A549 (cell line): ENCODE measurements around the gene TNP1. TPM values are rescaled to one million over a fixed set of nuclear protein-coding genes. Genes with fewer than 3 reads are reported as not detected.

Experiments used
- ATAC-seq, 2 experiments: fragments of 200-7000 bp in 1 of 2; fragments of >200 bp in 1 of 2; cut with Nextera tagmentation in 1 of 2; cut with Tn5 transposase in 1 of 2; 3 replicates each; pipeline versions ENCODE4 v1.8.0 to v1.9.1; 2018 to 2020; ENCODE audit warnings: mild to moderate bottlenecking in 1 of 2, moderate library complexity in 1 of 2
- CTCF ChIA-PET: fragments of 300-600 bp; sonication (Branson Sonifier 250); formaldehyde crosslinking; extraction: SDS; loops from one replicate; lab custom pipeline; 2021; ENCODE audit warnings: antibody characterized with exemption, inconsistent platforms; lab: Yijun Ruan, JAX
- POLR2A ChIA-PET: fragments of 350-600 bp; formaldehyde crosslinking; extraction: SDS; loops from one replicate; lab custom pipeline; 2021; ENCODE audit warnings: antibody characterized with exemption, inconsistent platforms; lab: Yijun Ruan, JAX
- DNase-seq, 2 experiments: peaks; one replicate each; pipeline versions ENCODE4 v3.0.0 to v3.0.0-alpha.2; 2011 to 2016; ENCODE audit warnings: low read depth in 1 of 2, low spot score in 1 of 2
- FAIRE-seq: peaks from 2 replicates; lab custom pipeline; 2011; peaks lifted over from hg19 to GRCh38; lab: Jason Lieb, UNC
- H3K27ac ChIP-seq, 2 experiments: fragments of >200 bp; sonication (Bioruptor Twin); formaldehyde crosslinking; 3 replicates each; pipeline ENCODE4 v1.5.1; 2016 to 2017
- H3K4me1 ChIP-seq: fragments of >200 bp; sonication (Bioruptor Twin); formaldehyde crosslinking; 3 replicates; pipeline ENCODE4 v1.6.1; 2016
- H3K4me2 ChIP-seq: fragments of >200 bp; sonication (Bioruptor Twin); formaldehyde crosslinking; 3 replicates; pipeline ENCODE4 v1.6.1; 2016
- H3K4me3 ChIP-seq: fragments of >200 bp; sonication (Bioruptor Twin); formaldehyde crosslinking; 3 replicates; pipeline ENCODE4 v1.5.1; 2016
- H3K9me3 ChIP-seq: fragments of >200 bp; sonication (Bioruptor Twin); formaldehyde crosslinking; 3 replicates; pipeline ENCODE4 v1.6.1; 2016
- BHLHE40 ChIP-seq: IDR thresholded peaks from 2 replicates; pipeline ENCODE4 v1.6.1; 2012; ENCODE audit warnings: low read depth, low read length, inconsistent platforms
- CBX2 ChIP-seq: fragments of 200-600 bp; sonication (generic); IDR thresholded peaks from 2 replicates; pipeline ENCODE4 v1.6.1; 2016; ENCODE audit warnings: low read depth, mild to moderate bottlenecking, borderline replicate concordance
- CHD2 ChIP-seq: fragments of 150-350 bp; IDR thresholded peaks from 2 replicates; pipeline ENCODE4 v1.6.1; 2014; ENCODE audit warnings: low read length; ENCODE audit not compliant: partially characterized antibody
- FOSB ChIP-seq: fragments of 250-450 bp; sonication (Bioruptor Pico); IDR thresholded peaks from 2 replicates; pipeline ENCODE4 v1.5.0; 2020; ENCODE audit warnings: mild to moderate bottlenecking, moderate library complexity
- FOSL2 ChIP-seq, 2 experiments: fragments of 450-650 bp in 1 of 2; fragments of >200 bp in 1 of 2; sonication (Bioruptor Twin) in 1 of 2; formaldehyde crosslinking; IDR thresholded peaks; 2 replicates each; pipeline versions ENCODE4 v1.5.0 to v1.6.1; 2016 to 2020; ENCODE audit warnings: mild to moderate bottlenecking in 1 of 2, moderate library complexity in 1 of 2
- FOXS1 ChIP-seq: fragments of 250-450 bp; sonication (Bioruptor Pico); IDR thresholded peaks from 2 replicates; pipeline ENCODE4 v1.5.0; 2020; ENCODE audit warnings: mild to moderate bottlenecking, moderate library complexity
- GATA3 ChIP-seq: IDR thresholded peaks from 2 replicates; pipeline ENCODE4 v1.6.1; 2012; ENCODE audit warnings: borderline replicate concordance
- HEYL ChIP-seq: fragments of 250-450 bp; sonication (Bioruptor Pico); IDR thresholded peaks from 2 replicates; pipeline ENCODE4 v1.8.0; 2021; ENCODE audit warnings: mild to moderate bottlenecking, moderate library complexity
- HOXA7 ChIP-seq: fragments of 250-450 bp; sonication (Bioruptor Pico); IDR thresholded peaks from 2 replicates; pipeline ENCODE4 v1.5.0; 2020; ENCODE audit warnings: mild to moderate bottlenecking, moderate library complexity
- HOXB13 ChIP-seq: fragments of 250-450 bp; sonication (Bioruptor Pico); IDR thresholded peaks from 2 replicates; pipeline ENCODE4 v1.5.0; 2020; ENCODE audit warnings: low read depth, mild to moderate bottlenecking, moderate library complexity
- MAZ ChIP-seq: fragments of 150-350 bp; IDR thresholded peaks from 2 replicates; pipeline ENCODE4 v1.6.1; 2014; ENCODE audit warnings: antibody characterized with exemption, low read depth, low read length, borderline replicate concordance
- MYC ChIP-seq: IDR thresholded peaks from 2 replicates; pipeline ENCODE4 v1.6.1; 2012; ENCODE audit warnings: mild to moderate bottlenecking, inconsistent platforms, low read length, improper control_type of control experiment, borderline replicate concordance
- NPAS2 ChIP-seq: fragments of 250-450 bp; sonication (Bioruptor Pico); IDR thresholded peaks from 2 replicates; pipeline ENCODE4 v1.8.0; 2022; ENCODE audit warnings: mild to moderate bottlenecking, moderate library complexity, borderline replicate concordance
- RARB ChIP-seq: fragments of 250-450 bp; sonication (Bioruptor Pico); IDR thresholded peaks from 2 replicates; pipeline ENCODE4 v1.8.0; 2021; ENCODE audit warnings: mild to moderate bottlenecking, moderate library complexity
- RFX5 ChIP-seq: fragments of 450-650 bp; IDR thresholded peaks from 2 replicates; pipeline ENCODE4 v1.7.1; 2014; ENCODE audit warnings: antibody characterized with exemption, mild to moderate bottlenecking, moderate library complexity
- RNF2 ChIP-seq: fragments of 200-600 bp; sonication (generic); IDR thresholded peaks from 2 replicates; pipeline ENCODE4 v1.6.1; 2016; ENCODE audit warnings: low read depth, mild to moderate bottlenecking, antibody characterized with exemption, moderate library complexity, borderline replicate concordance
- WGBS: methylation state at CpG from one replicate; pipeline ENCODE4 v1.1.6; 2017; ENCODE audit errors: missing lambda C conversion rate; 5-methylcytosine and 5-hydroxymethylcytosine counted together
- polyA plus RNA-seq, 4 experiments: library from polyadenylated mRNA; depleted of rRNA in 3 of 4; stranded (reverse); fragments of >200 nt; fragmentation: RNase III in 1 of 4; extraction: RNeasy Plus Mini Kit Qiagen cat#74134 plus additional on column Dnase treatment in 1 of 4; gene quantifications; 2 replicates in 3 of 4; 3 replicates in 1 of 4; pipeline ENCODE4 v1.2.3, GENCODE V29; 2011 to 2017
- TF ChIP-seq, protein P1 (sequence below): fragments of >200 bp; sonication (Bioruptor Twin); formaldehyde crosslinking; IDR thresholded peaks from 3 replicates; pipeline ENCODE4 v1.6.1; 2016
- TF ChIP-seq, protein P2 (sequence below): fragments of 250-450 bp; sonication (Bioruptor Pico); IDR thresholded peaks from 2 replicates; pipeline ENCODE4 v1.5.0; 2020; ENCODE audit warnings: low read depth, mild to moderate bottlenecking, moderate library complexity
- TF ChIP-seq, protein P3 (sequence below): fragments of 150-350 bp; IDR thresholded peaks from 2 replicates; pipeline ENCODE4 v1.6.1; 2014; ENCODE audit warnings: low read depth, mild to moderate bottlenecking, low read length

The TNP1 gene
- polyA plus RNA-seq, 2 of the 4 experiments (the other 2 are of a cell fraction): not detected

DNA sequence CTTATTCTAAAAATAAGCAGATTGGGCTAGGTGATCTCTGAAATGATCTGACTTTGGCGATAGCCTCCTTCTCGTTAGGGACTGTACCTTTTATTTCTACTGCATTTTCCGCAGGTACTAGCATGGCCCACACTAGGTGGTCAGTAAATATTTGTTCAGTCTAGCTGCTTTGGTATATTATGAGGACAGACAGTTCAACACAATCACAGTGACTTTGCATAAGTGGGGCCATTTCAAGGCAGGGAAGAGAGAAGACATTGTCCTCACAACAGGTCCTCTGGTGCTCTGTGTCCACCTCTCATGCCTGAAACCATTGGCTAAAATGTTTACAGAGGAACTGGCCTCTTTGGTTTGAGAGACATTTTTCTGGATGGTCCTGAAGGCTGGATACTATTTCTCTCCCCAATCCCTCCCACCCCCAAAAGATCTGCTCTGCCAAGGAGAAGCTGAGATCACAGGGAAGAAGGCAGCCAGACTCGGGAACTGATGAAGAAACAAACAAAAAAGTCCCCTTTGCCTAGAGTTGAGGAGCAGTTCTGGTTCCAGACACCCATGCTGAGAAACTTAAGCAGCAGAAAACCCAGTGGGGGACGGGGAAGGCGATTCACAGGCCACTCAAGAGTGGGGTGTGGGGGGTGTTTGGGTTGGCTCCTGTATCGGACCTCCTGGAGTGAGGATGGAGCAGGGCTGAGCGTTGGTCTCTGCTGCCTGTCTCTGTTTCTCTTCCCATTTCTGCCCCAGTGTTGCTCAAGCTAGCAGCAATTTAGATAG is 2.9 kb upstream of the TNP1 start (continued):
- no peak for TF ChIP-seq GATA3

DNA sequence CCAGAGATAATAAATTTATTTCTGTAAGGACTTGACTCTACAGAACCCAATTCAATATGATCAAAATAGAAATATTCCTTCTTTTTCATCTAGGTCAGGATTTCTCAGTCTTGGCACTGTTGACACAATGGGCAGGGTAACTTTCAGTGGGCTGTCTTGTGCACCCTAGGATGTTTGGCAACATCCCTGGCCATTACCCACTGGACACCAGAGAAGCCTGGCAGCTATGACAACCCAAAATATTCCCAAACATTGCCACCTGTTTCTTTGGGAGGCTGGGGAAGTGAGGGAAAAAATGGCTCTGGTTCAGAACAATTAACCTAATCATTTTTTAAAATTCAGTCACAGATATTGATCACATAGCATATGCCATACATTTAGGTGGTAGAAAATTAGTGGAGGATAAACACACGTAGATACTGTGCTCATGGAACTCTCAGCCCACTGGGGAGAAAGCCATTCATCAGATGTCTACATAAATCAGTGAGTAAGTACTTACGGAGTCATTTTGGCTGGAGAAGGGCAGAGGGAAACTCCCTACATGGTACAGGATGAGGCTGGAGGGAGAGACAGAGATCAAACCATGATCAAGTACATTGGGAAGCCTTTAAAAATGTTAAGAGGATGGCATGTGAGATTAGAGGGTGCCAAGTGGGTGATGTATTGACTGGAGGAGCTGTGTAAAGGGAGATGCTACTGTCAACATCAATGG is 718 bp upstream of the TNP1 start:
- FAIRE-seq: no peak
- CTCF ChIA-PET: interaction anchor here (1.1 kb wide), 1 partner anchor 13 kb away, joined by 4 read pairs; no protein-coding TSS in a partner anchor
- H3K4me2 ChIP-seq: no peak overlapping the region
- 46% methylated on average over 2 of the region's 2 CpGs for WGBS
- POLR2A ChIA-PET: no interaction called here
- no peak for DNase-seq
- H3K9me3 ChIP-seq: no peaks in the 10 kb centered on the region
- TF ChIP-seq RARB (CRISPR knock-in tag): no peak
- TF ChIP-seq RFX5: no peak
- TF ChIP-seq CHD2: no peak
- TF ChIP-seq NPAS2 (CRISPR knock-in tag): no peak
- no peak for TF ChIP-seq BHLHE40
- TF ChIP-seq, protein P1, sequence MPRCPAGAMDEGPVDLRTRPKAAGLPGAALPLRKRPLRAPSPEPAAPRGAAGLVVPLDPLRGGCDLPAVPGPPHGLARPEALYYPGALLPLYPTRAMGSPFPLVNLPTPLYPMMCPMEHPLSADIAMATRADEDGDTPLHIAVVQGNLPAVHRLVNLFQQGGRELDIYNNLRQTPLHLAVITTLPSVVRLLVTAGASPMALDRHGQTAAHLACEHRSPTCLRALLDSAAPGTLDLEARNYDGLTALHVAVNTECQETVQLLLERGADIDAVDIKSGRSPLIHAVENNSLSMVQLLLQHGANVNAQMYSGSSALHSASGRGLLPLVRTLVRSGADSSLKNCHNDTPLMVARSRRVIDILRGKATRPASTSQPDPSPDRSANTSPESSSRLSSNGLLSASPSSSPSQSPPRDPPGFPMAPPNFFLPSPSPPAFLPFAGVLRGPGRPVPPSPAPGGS: no peak
- TF ChIP-seq HOXA7 (CRISPR knock-in tag): no peak
- TF ChIP-seq HEYL (CRISPR knock-in tag): no peak
- TF ChIP-seq CBX2: no peak
- TF ChIP-seq FOSL2 (IDR thresholded peaks at IDR 0.05): no peak
- TF ChIP-seq FOSL2 (CRISPR knock-in tag; IDR thresholded peaks at IDR 0.05): no peak
- TF ChIP-seq MYC: no peak
- TF ChIP-seq MAZ: no peak
- TF ChIP-seq FOSB (CRISPR knock-in tag): no peak
- TF ChIP-seq HOXB13: no peak
- no peak for TF ChIP-seq RNF2
- TF ChIP-seq, protein P2, sequence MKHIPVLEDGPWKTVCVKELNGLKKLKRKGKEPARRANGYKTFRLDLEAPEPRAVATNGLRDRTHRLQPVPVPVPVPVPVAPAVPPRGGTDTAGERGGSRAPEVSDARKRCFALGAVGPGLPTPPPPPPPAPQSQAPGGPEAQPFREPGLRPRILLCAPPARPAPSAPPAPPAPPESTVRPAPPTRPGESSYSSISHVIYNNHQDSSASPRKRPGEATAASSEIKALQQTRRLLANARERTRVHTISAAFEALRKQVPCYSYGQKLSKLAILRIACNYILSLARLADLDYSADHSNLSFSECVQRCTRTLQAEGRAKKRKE: no peak
- TF ChIP-seq FOXS1 (CRISPR knock-in tag): no peak
- H3K27ac ChIP-seq: no peak overlapping the region
- ATAC-seq: no peak
- no peak overlapping the region for H3K4me3 ChIP-seq
- no peaks in the 10 kb centered on the region for H3K4me1 ChIP-seq

DNA sequence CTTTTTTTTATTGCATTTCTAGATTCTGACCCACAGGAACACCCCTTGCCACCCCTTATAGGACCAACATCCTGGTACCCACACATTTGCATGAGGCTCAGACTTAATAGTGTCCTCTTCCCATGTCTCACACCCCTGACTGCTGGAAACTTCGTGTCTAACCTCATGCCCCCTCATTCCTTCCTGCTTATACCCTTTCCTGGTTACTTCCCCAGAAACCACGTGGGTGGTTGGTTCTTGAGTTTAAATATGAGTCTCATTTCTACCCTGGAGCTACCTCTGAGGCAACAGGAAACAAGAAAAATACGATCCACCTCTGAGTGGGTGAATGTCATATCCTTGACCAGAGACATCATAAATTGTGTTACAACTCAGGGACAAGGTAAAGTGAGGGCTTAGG is 1.6 kb downstream of the TNP1 start:
- Histone ChIP-seq H3K4me1 (no peaks in the 10 kb centered on the region), H3K9me3 (no peaks in the 10 kb centered on the region), H3K4me2 (no peak overlapping the region), H3K27ac (no peak overlapping the region), H3K4me3 (no peak overlapping the region)
- no peak for DNase-seq
- CTCF ChIA-PET: interaction anchor here (0.6 kb wide), 1 partner anchor 697 kb away, joined by 3 read pairs; no protein-coding TSS in a partner anchor
- POLR2A ChIA-PET: no interaction called here
- TF ChIP-seq, protein P3, sequence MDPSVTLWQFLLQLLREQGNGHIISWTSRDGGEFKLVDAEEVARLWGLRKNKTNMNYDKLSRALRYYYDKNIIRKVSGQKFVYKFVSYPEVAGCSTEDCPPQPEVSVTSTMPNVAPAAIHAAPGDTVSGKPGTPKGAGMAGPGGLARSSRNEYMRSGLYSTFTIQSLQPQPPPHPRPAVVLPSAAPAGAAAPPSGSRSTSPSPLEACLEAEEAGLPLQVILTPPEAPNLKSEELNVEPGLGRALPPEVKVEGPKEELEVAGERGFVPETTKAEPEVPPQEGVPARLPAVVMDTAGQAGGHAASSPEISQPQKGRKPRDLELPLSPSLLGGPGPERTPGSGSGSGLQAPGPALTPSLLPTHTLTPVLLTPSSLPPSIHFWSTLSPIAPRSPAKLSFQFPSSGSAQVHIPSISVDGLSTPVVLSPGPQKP: no peak
- WGBS: 7% methylated on average over 3 of the region's 3 CpGs
- FAIRE-seq: no peak
- no peak for ATAC-seq
